HepG2 (cell line): Measurements from ENCODE around the gene SFI1. TPM values are rescaled to one million over a fixed set of nuclear protein-coding genes. Genes with fewer than 3 reads are reported as not detected.

Experiments
- CENPBD1 ChIP-seq: sonication (generic); formaldehyde crosslinking; IDR thresholded peaks from 2 replicates; pipeline ENCODE4 v1.8.0; 2022; ENCODE audit warnings: missing genetic modification reagents, low read depth, mild to moderate bottlenecking, borderline replicate concordance
- CREB1 ChIP-seq, 2 experiments: fragments of 450-650 bp in 1 of 2; IDR thresholded peaks; 2 replicates each; pipeline ENCODE4 v1.6.1; 2016 to 2017; ENCODE audit warnings: control low read depth in 1 of 2, mild to moderate bottlenecking in 1 of 2, missing compliant biosample characterization in 1 of 2, missing genetic modification characterization in 1 of 2
- DNMT1 ChIP-seq: sonication (generic); formaldehyde crosslinking; IDR thresholded peaks from 2 replicates; pipeline ENCODE4 v1.5.1; 2020; ENCODE audit warnings: mild to moderate bottlenecking, missing genetic modification reagents
- EEA1 ChIP-seq: sonication (generic); formaldehyde crosslinking; IDR thresholded peaks from 2 replicates; pipeline ENCODE4 v1.5.1; 2020; ENCODE audit warnings: mild to moderate bottlenecking, missing genetic modification reagents, borderline replicate concordance
- FOXP4 ChIP-seq: sonication (generic); formaldehyde crosslinking; IDR thresholded peaks from 2 replicates; pipeline ENCODE4 v1.4.0; 2020; ENCODE audit warnings: missing genetic modification reagents
- IRF2 ChIP-seq: IDR thresholded peaks from 2 replicates; pipeline ENCODE4 v1.6.1; 2018; ENCODE audit warnings: missing genetic modification reagents, missing compliant biosample characterization
- PAWR ChIP-seq: sonication (generic); formaldehyde crosslinking; IDR thresholded peaks from 2 replicates; pipeline ENCODE4 v1.4.0; 2020; ENCODE audit warnings: missing genetic modification reagents, mild to moderate bottlenecking, borderline replicate concordance
- REST ChIP-seq, 2 experiments: IDR thresholded peaks; 2 replicates each; pipeline ENCODE4 v1.6.1; 2011 to 2012; ENCODE audit warnings: low read length in 2 of 2, borderline replicate concordance in 1 of 2, low read depth in 1 of 2, mild to moderate bottlenecking in 1 of 2, moderate library complexity in 1 of 2
- TERF1 ChIP-seq: sonication (generic); formaldehyde crosslinking; IDR thresholded peaks from 2 replicates; pipeline ENCODE4 v1.8.0; 2022; ENCODE audit warnings: mild to moderate bottlenecking, missing genetic modification reagents, moderate library complexity
- THYN1 ChIP-seq: sonication (generic); formaldehyde crosslinking; IDR thresholded peaks from 2 replicates; pipeline ENCODE4 v1.8.1; 2023; ENCODE audit warnings: low read depth, mild to moderate bottlenecking, moderate library complexity, missing genetic modification reagents, borderline replicate concordance
- ZBTB33 ChIP-seq: sonication (generic); formaldehyde crosslinking; IDR thresholded peaks from 2 replicates; pipeline ENCODE4 v1.4.0; 2020; ENCODE audit warnings: missing genetic modification reagents
- ZEB1 ChIP-seq: IDR thresholded peaks from 2 replicates; pipeline ENCODE4 v1.6.1; 2012; ENCODE audit warnings: mild to moderate bottlenecking, low read depth, inconsistent platforms; ENCODE audit not compliant: insufficient replicate concordance
- ZNF354B ChIP-seq: sonication (generic); formaldehyde crosslinking; IDR thresholded peaks from 2 replicates; pipeline ENCODE4 v1.8.0; 2022; ENCODE audit warnings: mild to moderate bottlenecking, missing genetic modification reagents
- ZNF574 ChIP-seq: sonication (generic); formaldehyde crosslinking; IDR thresholded peaks from 2 replicates; pipeline ENCODE4 v1.4.0; 2020; ENCODE audit warnings: missing genetic modification reagents
- polyA plus RNA-seq, 8 experiments: library from polyadenylated mRNA; depleted of rRNA in 3 of 8; stranded (reverse) in 7 of 8; unstranded in 1 of 8; fragments of >200 nt; fragmentation: Illumina TruSeq in 4 of 8; extraction: Trizol in 4 of 8; gene quantifications; 2 replicates each; pipeline versions ENCODE4 v1.2.1 to v1.2.3, GENCODE V29; 2011 to 2016; ENCODE audit warnings: low read depth in 4 of 8, missing spikeins in 1 of 8, mixed read lengths in 1 of 8; ENCODE audit not compliant: insufficient read depth in 1 of 8
- total RNA-seq, 5 experiments: library from RNA; depleted of rRNA; stranded (reverse); fragments of >200 nt; fragmentation: Illumina TruSeq; extraction: Trizol; gene quantifications; 2 replicates each; pipeline ENCODE4 v1.2.3, GENCODE V29; 2016; ENCODE audit warnings: low read depth in 1 of 5

SFI1 gene
- total and polyA plus RNA-seq, 2 of the 13 experiments (the other 11 are each of a cell fraction or from before 2014, with no cell fraction given), result 20.5 to 40.1 TPM

- TF ChIP-seq REST (IDR thresholded peaks at IDR 0.05; ENCODE audit: borderline replicate concordance in 1 of 2, low read depth in 1 of 2, low read length in 2 of 2) (no peak), CENPBD1 (CRISPR knock-in tag) (peak; percentile 85; the same call in 1 of the 2 replicates), EEA1 (CRISPR knock-in tag) (peak; percentile 86; the same call in 1 of the 2 replicates), FOXP4 (CRISPR knock-in tag) (no peak), CREB1 (IDR thresholded peaks at IDR 0.05) (no peak), CREB1 (CRISPR knock-in tag; IDR thresholded peaks at IDR 0.05) (no peak), ZEB1 (no peak), THYN1 (CRISPR knock-in tag) (no peak), ZBTB33 (no peak), IRF2 (CRISPR knock-in tag) (no peak; the same call in 1 of the 2 replicates), ZNF354B (CRISPR knock-in tag) (no peak), PAWR (CRISPR knock-in tag) (no peak), TERF1 (CRISPR knock-in tag) (no peak), DNMT1 (peak; percentile 80), ZNF574 (CRISPR knock-in tag) (peak; percentile 81)
Observed at GRCh38 chr22:31489632-31490495, 6.5 kb upstream of the SFI1 start, which contains the start of gene EIF4ENIF1 (continued).
